Stimulated activated CD4-positive, alpha-beta T cell treated with anti-CD3 and anti-CD28 coated beads, Interleukin-15, amount 100 ng/mL, for 24 hours (primary cell): ENCODE measurements around the gene ZNF628.
A peak's percentile ranks its signal among the peaks of the same experiment; 100 is the strongest.
"Not testable (repeated sequence)": the region's sequence is repeated elsewhere in the genome, so short reads cannot be mapped to it uniquely, and the experiment has no call there.

Experiments used
- DNase-seq: peaks from one replicate; pipeline ENCODE4 v3.0.0-alpha.2; 2020

Gene ZNF628

GRCh38 chr19:55486043-55486970 is 9.9 kb downstream of the ZNF628 start:
- DNase-seq, result no peak

- DNase-seq, result peak; percentile 78
These were observed 10.8 kb downstream of the ZNF628 start for GRCh38 chr19:55486971-55487923.

- no peak for DNase-seq
These were observed 11.7 kb downstream of the ZNF628 start, which contains the start of gene SSC5D for GRCh38 chr19:55487924-55488687. Gene SSC5D, plus strand, starts transcription at chr19:55488436. Its CDS starts 154 bp downstream, at chr19:55488590.

GRCh38 chr19:55488986-55489710 is 12.7 kb downstream of the ZNF628 start:
- no peak for DNase-seq

- DNase-seq, result no peak
These were observed 13.5 kb downstream of the ZNF628 start for GRCh38 chr19:55489711-55490477.

- no peak for DNase-seq
These were observed 14.3 kb downstream of the ZNF628 start for GRCh38 chr19:55490478-55491432.

- no peak for DNase-seq
These were observed 15.3 kb downstream of the ZNF628 start for GRCh38 chr19:55491546-55492360.

- no peak for DNase-seq
These were observed 16.0 kb downstream of the ZNF628 start for GRCh38 chr19:55492362-55492944.

- no peak for DNase-seq
These were observed 16.7 kb downstream of the ZNF628 start for GRCh38 chr19:55493052-55493644.

GRCh38 chr19:55493645-55494171 is 17.3 kb downstream of the ZNF628 start:
- DNase-seq, result no peak

- no peak for DNase-seq
These were observed 17.9 kb downstream of the ZNF628 start for GRCh38 chr19:55494172-55494761.

- no peak for DNase-seq
These were observed 19.4 kb downstream of the ZNF628 start for GRCh38 chr19:55495646-55496349.

- DNase-seq, result not testable (repeated sequence)
These were observed 20.4 kb downstream of the ZNF628 start for GRCh38 chr19:55496820-55497219.

GRCh38 chr19:55497763-55498162 is 21.3 kb downstream of the ZNF628 start:
- DNase-seq, result no peak

GRCh38 chr19:55498246-55498840 is 21.9 kb downstream of the ZNF628 start:
- no peak for DNase-seq

- no peak for DNase-seq
These were observed 24.0 kb downstream of the ZNF628 start for GRCh38 chr19:55500368-55500952.
